IMR-90 (cell line): Measurements from ENCODE around the gene ANKH. TPM values are rescaled to one million over a fixed set of nuclear protein-coding genes. Genes with fewer than 3 reads are reported as not detected.

Experiments used
- ATAC-seq: fragments of 200-7000 bp; cut with Tn5 transposase; 2 replicates; pipeline ENCODE4 v1.9.1; 2020; ENCODE audit warnings: low read depth, mild to moderate bottlenecking, moderate library complexity
- BruUV-seq: library from RNA; stranded (reverse); fragments of 400-500 nt; replicated peaks from 2 replicates; lab custom pipeline; 2021; lab: Mats Ljungman, UMichigan
- CTCF ChIA-PET: fragments of 300-600 bp; formaldehyde crosslinking; extraction: SDS; loops from one replicate; lab custom pipeline; 2021; ENCODE audit warnings: antibody characterized with exemption; lab: Yijun Ruan, JAX
- POLR2A ChIA-PET: fragments of 300-600 bp; sonication (Branson Sonifier 250); formaldehyde crosslinking; loops from one replicate; lab custom pipeline; 2022; ENCODE audit warnings: antibody characterized with exemption; ENCODE audit not compliant: unreplicated experiment; lab: Charles Lee
- DNase-seq: peaks from one replicate; pipeline ENCODE4 v3.0.0; 2013
- H2AFZ ChIP-seq: replicated peaks from 2 replicates; pipeline ENCODE3; 2013; ENCODE audit warnings: low read length, mild to moderate bottlenecking; ENCODE audit not compliant: poor library complexity
- H2AK5ac ChIP-seq: 2 replicates; pipeline ENCODE4 v1.6.1; 2013; ENCODE audit warnings: low read depth, low read length, inconsistent platforms
- H2AK9ac ChIP-seq: replicated peaks from 2 replicates; pipeline ENCODE3; 2013; ENCODE audit warnings: mild to moderate bottlenecking, low read depth, low read length, moderate library complexity; ENCODE audit not compliant: poor library complexity
- H2BK120ac ChIP-seq: 2 replicates; pipeline ENCODE4 v1.6.1; 2013; ENCODE audit warnings: low read depth, low read length, inconsistent platforms
- H2BK15ac ChIP-seq: 3 replicates; pipeline ENCODE4 v1.6.1; 2013; ENCODE audit warnings: low read depth, low read length, inconsistent platforms
- H2BK20ac ChIP-seq: 2 replicates; pipeline ENCODE4 v1.6.1; 2013; ENCODE audit warnings: low read depth, mild to moderate bottlenecking, inconsistent platforms, low read length, moderate library complexity
- H2BK5ac ChIP-seq: 2 replicates; pipeline ENCODE4 v1.6.1; 2013; ENCODE audit warnings: mild to moderate bottlenecking, low read depth, low read length, inconsistent platforms; ENCODE audit not compliant: poor library complexity, severe bottlenecking
- H3K14ac ChIP-seq: replicated peaks from 2 replicates; pipeline ENCODE4 v1.6.1; 2013; ENCODE audit warnings: low read depth, low read length, inconsistent platforms
- H3K18ac ChIP-seq: 2 replicates; pipeline ENCODE4 v1.6.1; 2013; ENCODE audit warnings: low read depth, low read length, control low read depth
- H3K23ac ChIP-seq: 2 replicates; pipeline ENCODE4 v1.6.1; 2013; ENCODE audit warnings: low read depth, low read length, inconsistent platforms
- H3K27ac ChIP-seq: 2 replicates; pipeline ENCODE4 v1.5.1; 2013; ENCODE audit warnings: mild to moderate bottlenecking, control low read depth, low read length; ENCODE audit not compliant: insufficient read depth
- H3K27me3 ChIP-seq: 2 replicates; pipeline ENCODE4 v1.6.1; 2013; ENCODE audit warnings: low read length; ENCODE audit not compliant: control insufficient read depth, insufficient read depth
- H3K36me3 ChIP-seq: 2 replicates; pipeline ENCODE4 v1.6.1; 2013; ENCODE audit warnings: low read length, mixed read lengths; ENCODE audit not compliant: control insufficient read depth, insufficient read depth
- H3K4ac ChIP-seq: 2 replicates; pipeline ENCODE4 v1.6.1; 2013; ENCODE audit warnings: low read depth, low read length, inconsistent platforms
- H3K4me1 ChIP-seq: 2 replicates; pipeline ENCODE4 v1.6.1; 2013; ENCODE audit warnings: low read length, mixed read lengths; ENCODE audit not compliant: control insufficient read depth, insufficient read depth
- H3K4me2 ChIP-seq: 2 replicates; pipeline ENCODE4 v1.6.1; 2013; ENCODE audit warnings: low read depth, mild to moderate bottlenecking, control low read depth, low read length, moderate library complexity
- H3K4me3 ChIP-seq: 2 replicates; pipeline ENCODE4 v1.5.1; 2013; ENCODE audit warnings: low read depth, mild to moderate bottlenecking, control low read depth, low read length, moderate library complexity; ENCODE audit not compliant: insufficient read depth
- H3K56ac ChIP-seq: 2 replicates; pipeline ENCODE4 v1.6.1; 2013; ENCODE audit warnings: low read length, inconsistent platforms; ENCODE audit not compliant: insufficient read depth; ENCODE audit errors: extremely low read depth
- H3K79me1 ChIP-seq, 2 experiments: 2 replicates each; pipeline ENCODE4 v1.6.1; 2013; ENCODE audit warnings: low read length in 2 of 2, inconsistent platforms in 1 of 2, low read depth in 1 of 2
- H3K9ac ChIP-seq: 2 replicates; pipeline ENCODE4 v1.6.1; 2013; ENCODE audit warnings: low read depth, low read length, control low read depth
- H3K9me1 ChIP-seq: 2 replicates; pipeline ENCODE4 v1.6.1; 2013; ENCODE audit warnings: low read length, inconsistent platforms; ENCODE audit not compliant: insufficient read depth
- H3K9me3 ChIP-seq: 2 replicates; pipeline ENCODE4 v1.6.1; 2013; ENCODE audit warnings: low read length; ENCODE audit not compliant: control insufficient read depth, insufficient read depth
- H4K20me1 ChIP-seq: 2 replicates; pipeline ENCODE4 v1.6.1; 2013; ENCODE audit warnings: low read length, inconsistent platforms; ENCODE audit not compliant: insufficient read depth
- H4K5ac ChIP-seq: 2 replicates; pipeline ENCODE4 v1.6.1; 2013; ENCODE audit warnings: mild to moderate bottlenecking, low read depth, low read length, control low read depth
- H4K8ac ChIP-seq, 2 experiments: 2 replicates each; pipeline ENCODE4 v1.6.1; 2013; ENCODE audit warnings: low read depth in 2 of 2, low read length in 2 of 2, control low read depth in 1 of 2, inconsistent platforms in 1 of 2
- H4K91ac ChIP-seq: 2 replicates; pipeline ENCODE4 v1.6.1; 2013; ENCODE audit warnings: low read depth, low read length, inconsistent platforms; ENCODE audit not compliant: insufficient read depth
- BHLHE40 ChIP-seq: fragments of 150-350 bp; IDR thresholded peaks from 2 replicates; pipeline ENCODE4 v1.6.1; 2016; ENCODE audit warnings: mild to moderate bottlenecking, low read depth, low read length
- CEBPB ChIP-seq: IDR thresholded peaks from 2 replicates; pipeline ENCODE4 v1.6.1; 2012; ENCODE audit warnings: low read depth, low read length, improper control_type of control experiment
- CHD1 ChIP-seq: IDR thresholded peaks from 2 replicates; pipeline ENCODE4 v1.6.1; 2012; ENCODE audit warnings: low read depth, low read length, improper control_type of control experiment
- CTCF ChIP-seq: conservative IDR thresholded peaks from 2 replicates; pipeline ENCODE4 v1.5.1; 2012; ENCODE audit warnings: mild to moderate bottlenecking, low read depth, low read length, improper control_type of control experiment
- ELK1 ChIP-seq: fragments of 150-350 bp; IDR thresholded peaks from 2 replicates; pipeline ENCODE4 v1.6.1; 2016; ENCODE audit warnings: low read depth, mild to moderate bottlenecking, low read length, moderate library complexity, borderline replicate concordance
- FOS ChIP-seq: fragments of 150-350 bp; IDR thresholded peaks from 2 replicates; pipeline ENCODE4 v1.6.1; 2016; ENCODE audit warnings: low read depth, low read length
- MAFK ChIP-seq: IDR thresholded peaks from 2 replicates; pipeline ENCODE4 v1.6.1; 2012; ENCODE audit warnings: low read depth, low read length, improper control_type of control experiment
- MAZ ChIP-seq: IDR thresholded peaks from 2 replicates; pipeline ENCODE4 v1.6.1; 2012; ENCODE audit warnings: low read depth, mild to moderate bottlenecking, low read length, improper control_type of control experiment, moderate library complexity, borderline replicate concordance
- MXI1 ChIP-seq: IDR thresholded peaks from 2 replicates; pipeline ENCODE4 v1.6.1; 2012; ENCODE audit warnings: low read depth, mild to moderate bottlenecking, low read length, moderate library complexity, borderline replicate concordance
- NFE2L2 ChIP-seq: fragments of 150-350 bp; IDR thresholded peaks from 2 replicates; pipeline ENCODE4 v1.6.1; 2016; ENCODE audit warnings: low read depth, mild to moderate bottlenecking, low read length
- POLR2A ChIP-seq: IDR thresholded peaks from 2 replicates; pipeline ENCODE4 v1.6.1; 2012; ENCODE audit warnings: mild to moderate bottlenecking, low read depth, low read length
- RAD21 ChIP-seq: IDR thresholded peaks from 2 replicates; pipeline ENCODE4 v1.6.1; 2012; ENCODE audit warnings: low read length, improper control_type of control experiment
- RCOR1 ChIP-seq: IDR thresholded peaks from 2 replicates; pipeline ENCODE4 v1.6.1; 2012; ENCODE audit warnings: mild to moderate bottlenecking, low read length, improper control_type of control experiment; ENCODE audit not compliant: insufficient replicate concordance
- RFX5 ChIP-seq: IDR thresholded peaks from 2 replicates; pipeline ENCODE4 v1.8.0; 2012; ENCODE audit warnings: low read depth, mild to moderate bottlenecking, low read length, moderate library complexity
- SMC3 ChIP-seq: fragments of 150-350 bp; IDR thresholded peaks from 2 replicates; pipeline ENCODE4 v1.6.1; 2016; ENCODE audit warnings: low read depth, mild to moderate bottlenecking, antibody characterized with exemption, low read length, moderate library complexity
- WGBS, 2 experiments: methylation state at CpG; one replicate each; pipeline versions ENCODE4 v1.1.5 to v1.1.7; 2013; ENCODE audit warnings: missing lambda C conversion rate in 2 of 2; ENCODE audit not compliant: insufficient read length in 1 of 2; ENCODE audit errors: extremely low coverage in 2 of 2; 5-methylcytosine and 5-hydroxymethylcytosine counted together
- dilution Hi-C: fragments of 300-500 bp; cut with HindIII; formaldehyde crosslinking; loops from one replicate; pipeline ENCODE4 v1.14.3; 2018; ENCODE audit warnings: low sequenced_read_pairs; ENCODE audit not compliant: unreplicated experiment
- in situ Hi-C: fragments of 300-500 bp; cut with MboI; formaldehyde crosslinking; loops from 3 replicates; pipeline ENCODE4 v1.14.3; 2019; ENCODE audit warnings: low sequenced_read_pairs, inconsistent platforms, mixed read lengths
- intact Hi-C: fragments of 100-400 bp; cut with micrococcal nuclease; formaldehyde crosslinking; loops from 2 replicates; pipeline ENCODE4 v1.10.0; 2022
- polyA plus RNA-seq, 3 experiments: library from polyadenylated mRNA; depleted of rRNA; stranded (reverse); fragments of >200 nt; gene quantifications; 2 replicates each; pipeline ENCODE4 v1.2.3, GENCODE V29; 2012; ENCODE audit warnings: low replicate concordance in 1 of 3
- total RNA-seq: library from RNA; depleted of rRNA; stranded (reverse); fragments of >200 nt; gene quantifications from 2 replicates; pipeline ENCODE4 v1.2.3, GENCODE V29; 2012
- TF ChIP-seq, protein P1 (sequence below): fragments of 150-350 bp; IDR thresholded peaks from 2 replicates; pipeline ENCODE4 v1.6.1; 2017; ENCODE audit warnings: mild to moderate bottlenecking, antibody characterized with exemption, low read length, low read depth

The ANKH gene
- total and polyA plus RNA-seq, 2 of the 4 experiments (the other 2 are of a cell fraction): 5.2 to 17.2 TPM

DNA sequence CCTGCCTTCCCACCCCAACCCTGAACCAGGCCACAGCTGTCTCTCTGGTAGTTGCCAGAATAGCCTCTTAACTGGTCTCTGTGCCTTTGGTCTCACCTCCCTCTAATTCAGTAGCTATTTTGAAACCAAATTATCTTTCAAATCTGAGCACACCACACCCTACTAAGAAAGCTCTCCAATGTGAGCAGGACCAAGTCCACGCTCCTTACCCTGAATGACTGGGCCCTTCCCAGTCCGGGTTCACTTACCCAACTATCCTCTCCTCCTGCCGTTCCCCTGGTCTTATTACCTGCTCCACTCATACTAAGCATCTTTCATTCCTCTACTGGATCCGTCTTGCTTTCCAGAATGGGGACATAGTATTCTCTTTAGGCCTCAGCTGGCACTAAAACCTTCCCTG, 16.8 kb downstream of the ANKH start:
- 93% methylated on average over 2 of the region's 4 CpGs; no CpG with 5 or more reads in 1 of the 2 experiments for WGBS, 2 experiments
- H3K4ac ChIP-seq: no peak overlapping the region
- no peaks in the 10 kb centered on the region for H4K20me1 ChIP-seq
- intact Hi-C loops: no loop called here
- no peak overlapping the region for H2BK5ac ChIP-seq
- no peak overlapping the region for H3K4me3 ChIP-seq
- ATAC-seq (no peak), DNase-seq (no peak)
- H3K18ac ChIP-seq: no peak overlapping the region
- H2AFZ ChIP-seq: no peak overlapping the region
- no peak overlapping the region for H3K27ac ChIP-seq
- 0 out of 2 replicates have a peak overlapping the region, but pooled peaks have one; percentile 12 for H3K23ac ChIP-seq
- no peak overlapping the region for H2BK120ac ChIP-seq
- no peak for TF ChIP-seq SMC3
- TF ChIP-seq BHLHE40: no peak
- TF ChIP-seq CEBPB: no peak
- TF ChIP-seq CHD1: no peak
- TF ChIP-seq RFX5: no peak
- no peak for TF ChIP-seq RCOR1
- no peak for TF ChIP-seq FOS
- no peak for TF ChIP-seq ELK1
- TF ChIP-seq MAZ: no peak
- TF ChIP-seq, protein P1, sequence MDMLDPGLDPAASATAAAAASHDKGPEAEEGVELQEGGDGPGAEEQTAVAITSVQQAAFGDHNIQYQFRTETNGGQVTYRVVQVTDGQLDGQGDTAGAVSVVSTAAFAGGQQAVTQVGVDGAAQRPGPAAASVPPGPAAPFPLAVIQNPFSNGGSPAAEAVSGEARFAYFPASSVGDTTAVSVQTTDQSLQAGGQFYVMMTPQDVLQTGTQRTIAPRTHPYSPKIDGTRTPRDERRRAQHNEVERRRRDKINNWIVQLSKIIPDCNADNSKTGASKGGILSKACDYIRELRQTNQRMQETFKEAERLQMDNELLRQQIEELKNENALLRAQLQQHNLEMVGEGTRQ: no peak
- no peak for TF ChIP-seq RAD21
- no peak for TF ChIP-seq MAFK
- no peak for TF ChIP-seq POLR2A
- no peak for TF ChIP-seq NFE2L2
- no peak for TF ChIP-seq MXI1
- TF ChIP-seq CTCF: no peak
- no peaks in the 10 kb centered on the region for H3K36me3 ChIP-seq
- no peak overlapping the region for H2AK9ac ChIP-seq
- in situ Hi-C loops: no loop called here
- no peak overlapping the region for H3K56ac ChIP-seq
- H3K9me3 ChIP-seq: no peaks in the 10 kb centered on the region
- no peaks in the 10 kb centered on the region for H3K4me1 ChIP-seq
- H2BK15ac ChIP-seq: no peak overlapping the region
- H3K79me1 ChIP-seq: peaks cover 6 to 13% of the 10 kb centered on the region in 2 experiments; a peak in 3 of 4 replicates
- ChIA-PET POLR2A (no interaction called here), CTCF (interaction anchor here (0.8 kb wide), 1 partner anchor 34 kb away, joined by 3 read pairs; no protein-coding TSS in a partner anchor)
- no peak overlapping the region for H2BK20ac ChIP-seq
- H3K27me3 ChIP-seq: no peaks in the 10 kb centered on the region
- no peak overlapping the region for H3K4me2 ChIP-seq
- no peak overlapping the region for H3K14ac ChIP-seq
- peaks cover 10% of the 10 kb centered on the region; the same call in 1 of the 2 replicates for H3K9me1 ChIP-seq
- no TSS peak for BruUV-seq
- H4K8ac ChIP-seq: no peak overlapping the region
- H2AK5ac ChIP-seq: no peak overlapping the region
- dilution Hi-C loops: no loop called here
- no peak overlapping the region for H4K91ac ChIP-seq
- H3K9ac ChIP-seq: no peak overlapping the region
- H4K5ac ChIP-seq: no peak overlapping the region
